HepG2 (cell line): ENCODE measurements around the gene DHRS11. TPM values are rescaled to one million over a fixed set of nuclear protein-coding genes. Genes with fewer than 3 reads are reported as not detected.
"Not testable (repeated sequence)": the region's sequence is repeated elsewhere in the genome, so short reads cannot be mapped to it uniquely, and the experiment has no call there.

Experiments used
- ATAC-seq: fragments of 200-7000 bp; cut with Tn5 transposase; 3 replicates; pipeline ENCODE4 v1.9.1; 2020; ENCODE audit warnings: mild to moderate bottlenecking, moderate library complexity
- BruUV-seq: library from RNA; stranded (reverse); fragments of 400-500 nt; replicated peaks from 2 replicates; lab custom pipeline; 2021; lab: Mats Ljungman, UMichigan
- CTCF ChIA-PET: fragments of 300-600 bp; formaldehyde crosslinking; extraction: SDS; loops from one replicate; lab custom pipeline; 2021; ENCODE audit warnings: low total read pairs, inconsistent platforms, low intra/inter-chr PET ratio; lab: Yijun Ruan, JAX
- POLR2A ChIA-PET: fragments of 350-600 bp; sonication (Branson Sonifier 250); formaldehyde crosslinking; loops from one replicate; lab custom pipeline; 2020; ENCODE audit warnings: antibody characterized with exemption, inconsistent platforms; lab: Yijun Ruan, JAX
- DNase-seq: peaks from one replicate; pipeline ENCODE4 v3.0.0-alpha.2; 2015; ENCODE audit warnings: low spot score
- FAIRE-seq: peaks from 3 replicates; lab custom pipeline; 2011; peaks lifted over from hg19 to GRCh38; lab: Jason Lieb, UNC
- H2AFZ ChIP-seq: one replicate; pipeline ENCODE4 v1.6.1; 2011; ENCODE audit warnings: low read length, inconsistent platforms
- H3K27ac ChIP-seq: fragments of 300-600 bp; 3 replicates; pipeline ENCODE4 v1.8.0; 2011; ENCODE audit warnings: mixed run types, mild to moderate bottlenecking, mixed read lengths, low read length, inconsistent platforms; ENCODE audit not compliant: insufficient read depth; ENCODE audit errors: extremely low read length
- H3K27me3 ChIP-seq, 2 experiments: fragments of 200-600 bp in 1 of 2; 2 replicates in 1 of 2; 3 replicates in 1 of 2; pipeline versions ENCODE4 v1.6.0 to v1.8.0; 2011; ENCODE audit warnings: low read length in 2 of 2, mild to moderate bottlenecking in 2 of 2, moderate library complexity in 2 of 2, inconsistent platforms in 1 of 2; ENCODE audit not compliant: insufficient read depth in 2 of 2, control insufficient read depth in 1 of 2
- H3K36me3 ChIP-seq, 2 experiments: fragments of 200-600 bp in 1 of 2; replicated peaks in 1 of 2; 2 replicates in 1 of 2; 3 replicates in 1 of 2; pipeline versions ENCODE4 v1.5.1 to v1.8.0; 2011; ENCODE audit warnings: low read length in 2 of 2, inconsistent platforms in 1 of 2; ENCODE audit not compliant: insufficient read depth in 2 of 2, control insufficient read depth in 1 of 2
- H3K4me1 ChIP-seq: 2 replicates; pipeline ENCODE4 v1.5.1; 2012; ENCODE audit warnings: low read length, inconsistent platforms; ENCODE audit not compliant: insufficient read depth
- H3K4me2 ChIP-seq: 2 replicates; pipeline ENCODE4 v1.6.0; 2011; ENCODE audit warnings: low read depth, low read length, inconsistent platforms
- H3K4me3 ChIP-seq, 3 experiments: fragments of 200-600 bp in 1 of 3; sonication (generic), shearing (Covaris generic) in 1 of 3; replicated peaks in 1 of 3; 2 replicates each; pipeline ENCODE4 v1.5.1; 2011 to 2016; ENCODE audit warnings: low read length in 3 of 3, inconsistent platforms in 2 of 3, low read depth in 2 of 3, mild to moderate bottlenecking in 2 of 3, control low read depth in 1 of 3, mixed read lengths in 1 of 3; ENCODE audit not compliant: insufficient read depth in 1 of 3
- H3K79me2 ChIP-seq: one replicate; pipeline ENCODE4 v1.6.1; 2011; ENCODE audit warnings: low read length, inconsistent platforms; ENCODE audit not compliant: insufficient read depth
- H3K9ac ChIP-seq: 2 replicates; pipeline ENCODE4 v1.6.0; 2011; ENCODE audit warnings: mild to moderate bottlenecking, low read depth, low read length, inconsistent platforms; ENCODE audit not compliant: insufficient read depth
- H3K9me3 ChIP-seq: 2 replicates; pipeline ENCODE4 v1.5.1; 2012; ENCODE audit warnings: mild to moderate bottlenecking, low read length
- H4K20me1 ChIP-seq: 2 replicates; pipeline ENCODE4 v1.6.0; 2011; ENCODE audit warnings: inconsistent platforms, mild to moderate bottlenecking, low read length, moderate library complexity; ENCODE audit not compliant: insufficient read depth
- CHCHD3 ChIP-seq: sonication (generic); formaldehyde crosslinking; IDR thresholded peaks from 2 replicates; pipeline ENCODE4 v1.8.0; 2022; ENCODE audit warnings: mild to moderate bottlenecking, missing genetic modification reagents, moderate library complexity
- ZBTB39 ChIP-seq: sonication (generic); formaldehyde crosslinking; IDR thresholded peaks from 2 replicates; pipeline ENCODE4 v1.5.0; 2020; ENCODE audit warnings: missing genetic modification reagents
- ZNF121 ChIP-seq: sonication (generic); formaldehyde crosslinking; IDR thresholded peaks from 2 replicates; pipeline ENCODE4 v1.5.0; 2020; ENCODE audit warnings: mild to moderate bottlenecking, missing genetic modification reagents
- WGBS: methylation state at CpG from one replicate; pipeline ENCODE4 v1.1.6; 2017; ENCODE audit warnings: low lambda C conversion rate; 5-methylcytosine and 5-hydroxymethylcytosine counted together
- in situ Hi-C: cut with HindIII; loops from 2 replicates; pipeline ENCODE4 v1.10.0; 2017; ENCODE audit warnings: low pct_unique_long_range_greater_than_20kb; ENCODE audit not compliant: extremely low pct_ligation_motif_present
- intact Hi-C: fragments of 100-400 bp; cut with micrococcal nuclease; formaldehyde crosslinking; loops from one replicate; pipeline ENCODE4 v1.10.0; 2022; ENCODE audit not compliant: unreplicated experiment
- polyA plus RNA-seq, 8 experiments: library from polyadenylated mRNA; depleted of rRNA in 3 of 8; stranded (reverse) in 7 of 8; unstranded in 1 of 8; fragments of >200 nt; fragmentation: Illumina TruSeq in 4 of 8; extraction: Trizol in 4 of 8; gene quantifications; 2 replicates each; pipeline versions ENCODE4 v1.2.1 to v1.2.3, GENCODE V29; 2011 to 2016; ENCODE audit warnings: low read depth in 4 of 8, missing spikeins in 1 of 8, mixed read lengths in 1 of 8; ENCODE audit not compliant: insufficient read depth in 1 of 8
- total RNA-seq, 5 experiments: library from RNA; depleted of rRNA; stranded (reverse); fragments of >200 nt; fragmentation: Illumina TruSeq; extraction: Trizol; gene quantifications; 2 replicates each; pipeline ENCODE4 v1.2.3, GENCODE V29; 2016; ENCODE audit warnings: low read depth in 1 of 5

Gene DHRS11
- total and polyA plus RNA-seq, 2 of the 13 experiments (the other 11 are each of a cell fraction or from before 2014, with no cell fraction given) = 28.4 to 41.9 TPM

GRCh38 chr17:36605028-36605427 lies 13.3 kb downstream of the DHRS11 start:
- H3K9ac ChIP-seq, DNase-seq, H3K9me3 ChIP-seq, BruUV-seq, H3K36me3 ChIP-seq, intact Hi-C loops, POLR2A ChIA-PET, H3K27me3 ChIP-seq, H4K20me1 ChIP-seq, FAIRE-seq, H3K4me3 ChIP-seq, H2AFZ ChIP-seq, H3K27ac ChIP-seq, ATAC-seq, H3K4me2 ChIP-seq, CTCF ChIA-PET: not testable (repeated sequence)
- in situ Hi-C loops = loop anchor here (25.0 kb wide), 1 partner anchor 632 kb away; no protein-coding TSS in a partner anchor
- TF ChIP-seq ZNF121 (CRISPR knock-in tag) = peak; percentile 71
- peaks cover 29% of the 10 kb centered on the region for H3K4me1 ChIP-seq
- H3K79me2 ChIP-seq = peaks cover 23% of the 10 kb centered on the region
- WGBS = 96% methylated on average over 5 of the region's 5 CpGs

- FAIRE-seq (no peak), ATAC-seq (no peak), DNase-seq (no peak)
- H4K20me1 ChIP-seq = peaks cover 7% of the 10 kb centered on the region; the same call in 1 of the 2 replicates
- 93% methylated on average over 7 of the region's 7 CpGs for WGBS
- ChIA-PET CTCF (no interaction called here), POLR2A (no interaction called here)
- BruUV-seq = no TSS peak
- H3K27ac ChIP-seq = no peak overlapping the region
- H3K4me2 ChIP-seq = no peak overlapping the region
- H3K4me3 ChIP-seq = no peak overlapping the region
- H3K79me2 ChIP-seq = peaks cover 9% of the 10 kb centered on the region
- H3K4me1 ChIP-seq = peaks cover 17% of the 10 kb centered on the region
- H3K27me3 ChIP-seq = no peaks in the 10 kb centered on the region
- no peak overlapping the region for H2AFZ ChIP-seq
- no peaks in the 10 kb centered on the region for H3K9me3 ChIP-seq
- in situ Hi-C loops (loop anchor here (25.0 kb wide), 1 partner anchor 629 kb away; no protein-coding TSS in a partner anchor), intact Hi-C loops (no loop called here)
- TF ChIP-seq CHCHD3 (CRISPR knock-in tag) = no peak
- no peak for TF ChIP-seq ZBTB39 (CRISPR knock-in tag)
- H3K36me3 ChIP-seq = 0 out of 5 replicates have a peak, but pooled peaks cover 0 to 3% of the 10 kb centered on the region in 2 experiments
- no peak overlapping the region for H3K9ac ChIP-seq
These were observed 16.6 kb downstream of the DHRS11 start for GRCh38 chr17:36608280-36608679.
